CD4-positive, alpha-beta T cell treated with Interleukin-4 for 1 hour (primary cell): Measurements from ENCODE around the gene SMG1.
"Not testable (repeated sequence)": the region's sequence is repeated elsewhere in the genome, so short reads cannot be mapped to it uniquely, and the experiment has no call there.

ENCODE experiments used
- DNase-seq, 2 donors: peaks; one replicate each; pipeline ENCODE4 v3.0.0-alpha.2; 2020 to 2022

The SMG1 gene

GRCh38 chr16:18925986-18926865, at the start of gene SMG1:
TSS of gene SMG1 (minus strand) at chr16:18926408. CDS start at chr16:18926041, 367 bp downstream.
- peak; percentile 94 for DNase-seq

- DNase-seq, result no peak
These were observed 48.9 kb upstream of the SMG1 start for GRCh38 chr16:18975109-18975508.

- DNase-seq, result no peak
These were observed 43.6 kb upstream of the SMG1 start for GRCh38 chr16:18969855-18970240.

GRCh38 chr16:18969050-18969854, 43.0 kb upstream of the SMG1 start:
- DNase-seq, result peak; percentile 73

GRCh38 chr16:18966791-18967190, 40.6 kb upstream of the SMG1 start:
- DNase-seq, result no peak

- DNase-seq, result no peak
These were observed 39.3 kb upstream of the SMG1 start for GRCh38 chr16:18965555-18965954.

- no peak for DNase-seq
These were observed 32.9 kb upstream of the SMG1 start for GRCh38 chr16:18959031-18959505.

- no peak for DNase-seq
These were observed 32.4 kb upstream of the SMG1 start for GRCh38 chr16:18958621-18959029.

- DNase-seq, result not testable (repeated sequence)
These were observed 30.5 kb upstream of the SMG1 start for GRCh38 chr16:18956658-18957241.

GRCh38 chr16:18955874-18956580, 29.8 kb upstream of the SMG1 start:
- peak in 1 of 2 donors; percentile 42 for DNase-seq

GRCh38 chr16:18953547-18953946, 27.3 kb upstream of the SMG1 start:
- no peak for DNase-seq

- DNase-seq, result no peak
These were observed 24.4 kb upstream of the SMG1 start for GRCh38 chr16:18950469-18951185.

GRCh38 chr16:18948372-18949020, 22.3 kb upstream of the SMG1 start:
- DNase-seq, result no peak

GRCh38 chr16:18945233-18945632, 19.0 kb upstream of the SMG1 start:
- no peak for DNase-seq

GRCh38 chr16:18943414-18943813, 17.2 kb upstream of the SMG1 start:
- DNase-seq, result no peak

- DNase-seq, result no peak
These were observed 15.9 kb upstream of the SMG1 start for GRCh38 chr16:18942061-18942460.

- DNase-seq, result no peak
These were observed 15.3 kb upstream of the SMG1 start for GRCh38 chr16:18941471-18941870.

GRCh38 chr16:18938986-18939385, 12.8 kb upstream of the SMG1 start:
- no peak for DNase-seq

- no peak for DNase-seq
These were observed 11.2 kb upstream of the SMG1 start for GRCh38 chr16:18937390-18937789.

GRCh38 chr16:18936727-18937340, 10.6 kb upstream of the SMG1 start:
- DNase-seq, result no peak

GRCh38 chr16:18933501-18933900, 7.3 kb upstream of the SMG1 start:
- DNase-seq, result no peak
